HG03108 (cell line): ENCODE measurements around the gene TEC.
"Not testable (repeated sequence)": the region's sequence is repeated elsewhere in the genome, so short reads cannot be mapped to it uniquely, and the experiment has no call there.

ENCODE experiments used
- ATAC-seq: cut with Tn5 transposase; IDR thresholded peaks from one replicate; pipeline ENCODE4 v1.9.1; 2021; ENCODE audit warnings: moderate library complexity; ENCODE audit not compliant: unreplicated experiment

TEC gene

GRCh38 chr4:48169636-48170035 lies 100.0 kb downstream of the TEC start:
- no peak for ATAC-seq

- no peak for ATAC-seq
These were observed 101.9 kb downstream of the TEC start for GRCh38 chr4:48167538-48168263.

GRCh38 chr4:48164561-48164960 lies 105.1 kb downstream of the TEC start:
- not testable (repeated sequence) for ATAC-seq

GRCh38 chr4:48163746-48164145 lies 105.9 kb downstream of the TEC start:
- ATAC-seq, result no peak

GRCh38 chr4:48162162-48162561 lies 107.5 kb downstream of the TEC start:
- ATAC-seq, result no peak

GRCh38 chr4:48157271-48157670 lies 112.4 kb downstream of the TEC start:
- no peak for ATAC-seq

GRCh38 chr4:48156423-48156822 lies 113.2 kb downstream of the TEC start:
- no peak for ATAC-seq

- no peak for ATAC-seq
These were observed 115.7 kb downstream of the TEC start for GRCh38 chr4:48153791-48154550.

GRCh38 chr4:48152259-48152658 lies 117.4 kb downstream of the TEC start:
- ATAC-seq, result no peak

GRCh38 chr4:48149827-48150370 lies 119.7 kb downstream of the TEC start:
- no peak for ATAC-seq

- ATAC-seq, result no peak
These were observed 122.0 kb downstream of the TEC start for GRCh38 chr4:48147621-48148020.

GRCh38 chr4:48141048-48141447 lies 128.6 kb downstream of the TEC start:
- ATAC-seq, result no peak

GRCh38 chr4:48139691-48140090 lies 129.9 kb downstream of the TEC start:
- ATAC-seq, result no peak

GRCh38 chr4:48138936-48139335 lies 130.7 kb downstream of the TEC start:
- ATAC-seq, result peak; percentile 89

- ATAC-seq, result no peak
These were observed 131.1 kb downstream of the TEC start for GRCh38 chr4:48138511-48138910.

GRCh38 chr4:48137846-48138245 lies 131.8 kb downstream of the TEC start:
- ATAC-seq, result no peak

- ATAC-seq, result no peak
These were observed 135.6 kb downstream of the TEC start, which contains the start of gene TXK for GRCh38 chr4:48134081-48134480. TSS of gene TXK (minus strand) at chr4:48134250. CDS start at chr4:48134170, 80 bp downstream.

- no peak for ATAC-seq
These were observed 136.0 kb downstream of the TEC start for GRCh38 chr4:48133669-48134068.

- ATAC-seq, result no peak
These were observed 137.9 kb downstream of the TEC start for GRCh38 chr4:48131736-48132135.

GRCh38 chr4:48130100-48130499 lies 139.5 kb downstream of the TEC start:
- no peak for ATAC-seq

- no peak for ATAC-seq
These were observed 140.2 kb downstream of the TEC start for GRCh38 chr4:48129307-48130014.
